Hepatocyte (in vitro differentiated cells): Measurements from ENCODE around the gene HS1BP3. TPM values are rescaled to one million over a fixed set of nuclear protein-coding genes. Genes with fewer than 3 reads are reported as not detected.

Source experiments
- DNase-seq: peaks from one replicate; pipeline ENCODE4 v3.0.0-alpha.2; 2016; ENCODE audit warnings: low spot score
- H2AFZ ChIP-seq: fragments of 200-600 bp; sonication (generic); 2 replicates; pipeline ENCODE4 v1.6.0; 2016; ENCODE audit warnings: antibody characterized with exemption, mild to moderate bottlenecking
- H3K27ac ChIP-seq: fragments of 200-600 bp; sonication (generic); 2 replicates; pipeline ENCODE4 v1.5.1; 2016; ENCODE audit warnings: mild to moderate bottlenecking
- H3K27me3 ChIP-seq: fragments of 200-600 bp; sonication (generic); 2 replicates; pipeline ENCODE4 v1.6.1; 2016
- H3K36me3 ChIP-seq: fragments of 200-600 bp; sonication (generic); replicated peaks from 2 replicates; pipeline ENCODE4 v1.5.1; 2016; ENCODE audit warnings: low read depth; ENCODE audit not compliant: insufficient read depth
- H3K4me1 ChIP-seq: fragments of 200-600 bp; sonication (generic); 2 replicates; pipeline ENCODE4 v1.5.1; 2016; ENCODE audit warnings: mild to moderate bottlenecking, moderate library complexity; ENCODE audit not compliant: insufficient read depth
- H3K4me2 ChIP-seq: fragments of 200-600 bp; sonication (generic); 2 replicates; pipeline ENCODE4 v1.6.0; 2016
- H3K4me3 ChIP-seq: fragments of 200-600 bp; sonication (generic); 2 replicates; pipeline ENCODE4 v1.5.1; 2016; ENCODE audit warnings: mild to moderate bottlenecking
- H3K79me2 ChIP-seq: fragments of 200-600 bp; sonication (generic); 2 replicates; pipeline ENCODE4 v1.6.0; 2017; ENCODE audit warnings: mild to moderate bottlenecking
- H3K9me2 ChIP-seq: fragments of 200-600 bp; sonication (generic); replicated peaks from 2 replicates; pipeline ENCODE4 v1.6.0; 2017; ENCODE audit warnings: mild to moderate bottlenecking; ENCODE audit not compliant: insufficient read depth
- H3K9me3 ChIP-seq: fragments of 200-600 bp; sonication (generic); 2 replicates; pipeline ENCODE4 v1.5.1; 2016; ENCODE audit warnings: low read depth, mild to moderate bottlenecking
- H4K20me1 ChIP-seq: fragments of 200-600 bp; sonication (generic); 2 replicates; pipeline ENCODE4 v1.6.0; 2016; ENCODE audit warnings: mild to moderate bottlenecking; ENCODE audit not compliant: insufficient read depth, poor library complexity, severe bottlenecking
- EZH2 ChIP-seq: fragments of 200-600 bp; sonication (generic); IDR thresholded peaks from 2 replicates; pipeline ENCODE4 v1.6.1; 2016; ENCODE audit warnings: antibody characterized with exemption, mild to moderate bottlenecking, borderline replicate concordance
- EZH2phosphoT487 ChIP-seq: fragments of 200-600 bp; sonication (generic); IDR thresholded peaks from one replicate; pipeline ENCODE4 v1.6.1; 2018; ENCODE audit warnings: antibody characterized with exemption, mild to moderate bottlenecking, low read depth, moderate library complexity; ENCODE audit not compliant: unreplicated experiment, severe bottlenecking
- WGBS: methylation state at CpG from one replicate; pipeline ENCODE4 v1.1.6; 2016; ENCODE audit warnings: low lambda C conversion rate; ENCODE audit errors: missing lambda C conversion rate; 5-methylcytosine and 5-hydroxymethylcytosine counted together
- polyA plus RNA-seq: library from polyadenylated mRNA; unstranded; fragments of >200 nt; fragmentation: Nextera tagmentation; extraction: Ambion mirVana; gene quantifications from 2 replicates; pipeline ENCODE4 v1.2.1, GENCODE V29; 2016
- total RNA-seq: library from RNA; depleted of rRNA; stranded (reverse); fragments of >200 nt; gene quantifications from 2 replicates; pipeline ENCODE4 v1.2.3, GENCODE V29; 2014
- TF ChIP-seq, protein P1 (sequence below): fragments of 200-600 bp; sonication (generic); IDR thresholded peaks from 2 replicates; pipeline ENCODE4 v1.5.1; 2016; ENCODE audit warnings: antibody characterized with exemption, mild to moderate bottlenecking; ENCODE audit not compliant: poor library complexity

The HS1BP3 gene
- total and polyA plus RNA-seq, 2 experiments from 2014 or later = 26.8 to 29.6 TPM

- WGBS = 87% methylated on average over 11 of the region's 11 CpGs
- H3K9me2 ChIP-seq = no peaks in the 10 kb centered on the region
- no peaks in the 10 kb centered on the region for H3K27me3 ChIP-seq
- no peaks in the 10 kb centered on the region for H4K20me1 ChIP-seq
- H3K4me2 ChIP-seq = no peak overlapping the region
- no peak overlapping the region for H3K27ac ChIP-seq
- H3K4me1 ChIP-seq = peaks cover 35% of the 10 kb centered on the region
- H3K4me3 ChIP-seq = no peak overlapping the region
- TF ChIP-seq EZH2phosphoT487 (no peak), EZH2 (no peak)
- TF ChIP-seq, protein P1, sequence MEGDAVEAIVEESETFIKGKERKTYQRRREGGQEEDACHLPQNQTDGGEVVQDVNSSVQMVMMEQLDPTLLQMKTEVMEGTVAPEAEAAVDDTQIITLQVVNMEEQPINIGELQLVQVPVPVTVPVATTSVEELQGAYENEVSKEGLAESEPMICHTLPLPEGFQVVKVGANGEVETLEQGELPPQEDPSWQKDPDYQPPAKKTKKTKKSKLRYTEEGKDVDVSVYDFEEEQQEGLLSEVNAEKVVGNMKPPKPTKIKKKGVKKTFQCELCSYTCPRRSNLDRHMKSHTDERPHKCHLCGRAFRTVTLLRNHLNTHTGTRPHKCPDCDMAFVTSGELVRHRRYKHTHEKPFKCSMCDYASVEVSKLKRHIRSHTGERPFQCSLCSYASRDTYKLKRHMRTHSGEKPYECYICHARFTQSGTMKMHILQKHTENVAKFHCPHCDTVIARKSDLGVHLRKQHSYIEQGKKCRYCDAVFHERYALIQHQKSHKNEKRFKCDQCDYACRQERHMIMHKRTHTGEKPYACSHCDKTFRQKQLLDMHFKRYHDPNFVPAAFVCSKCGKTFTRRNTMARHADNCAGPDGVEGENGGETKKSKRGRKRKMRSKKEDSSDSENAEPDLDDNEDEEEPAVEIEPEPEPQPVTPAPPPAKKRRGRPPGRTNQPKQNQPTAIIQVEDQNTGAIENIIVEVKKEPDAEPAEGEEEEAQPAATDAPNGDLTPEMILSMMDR = no peak
- H3K9me3 ChIP-seq = no peaks in the 10 kb centered on the region
- H3K79me2 ChIP-seq = no peaks in the 10 kb centered on the region
- no peak overlapping the region for H2AFZ ChIP-seq
- DNase-seq = no peak
- no peaks in the 10 kb centered on the region for H3K36me3 ChIP-seq
These were observed 60.0 kb downstream of the HS1BP3 start for GRCh38 chr2:20590704-20591515.

GRCh38 chr2:20589975-20590703 is 60.8 kb downstream of the HS1BP3 start:
- Histone ChIP-seq H3K4me1 (peaks cover 35% of the 10 kb centered on the region), H3K27ac (no peak overlapping the region), H3K4me2 (no peak overlapping the region)

DNA sequence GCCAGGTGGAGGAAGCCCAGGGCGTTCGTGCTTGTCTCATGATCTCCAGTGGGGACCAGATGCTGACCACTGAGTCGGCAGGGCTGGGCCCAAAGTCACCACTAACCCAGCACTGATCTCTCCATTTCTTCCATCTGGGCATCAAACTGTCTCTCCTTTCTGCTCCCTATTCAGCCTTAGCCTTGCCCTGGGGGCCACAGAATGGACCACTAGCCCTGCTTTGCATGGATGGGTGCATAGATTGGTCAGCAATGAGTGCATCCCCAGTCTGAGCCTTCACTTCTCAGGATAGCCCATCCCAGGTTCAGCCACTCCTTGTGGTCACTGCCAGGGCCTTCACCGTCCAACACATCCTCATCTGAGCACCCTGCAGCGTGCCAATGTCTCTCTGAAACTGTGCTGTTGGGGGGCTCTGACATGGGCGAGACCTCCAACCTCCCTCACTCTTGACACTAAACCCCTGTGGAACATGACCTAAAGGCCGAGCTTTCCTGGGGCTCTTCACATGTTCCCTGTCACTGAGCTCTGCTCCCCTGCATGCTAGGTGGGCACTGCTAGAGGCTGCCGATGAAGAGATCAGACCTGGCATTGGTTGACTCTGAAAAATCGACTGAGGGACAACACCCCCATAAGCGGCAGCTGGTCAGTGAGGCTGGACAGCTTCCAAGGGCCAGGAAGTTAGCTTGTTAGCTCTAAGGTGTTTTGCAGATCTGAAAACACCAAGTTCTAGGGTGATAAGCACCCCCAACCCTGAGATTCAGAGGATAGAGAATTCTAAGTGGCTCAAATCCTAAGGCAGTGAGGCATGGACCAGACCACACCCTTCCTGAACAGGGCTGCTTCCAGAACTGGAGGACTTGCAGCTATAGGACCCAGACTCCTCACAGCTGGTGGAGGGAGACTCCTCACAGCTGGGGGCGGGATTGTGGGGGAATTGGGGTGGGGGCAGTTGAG is 61.7 kb downstream of the HS1BP3 start:
- DNase-seq = no peak
- Histone ChIP-seq H3K36me3 (no peaks in the 10 kb centered on the region), H3K9me2 (no peaks in the 10 kb centered on the region), H3K27ac (no peak overlapping the region), H3K4me2 (no peak overlapping the region), H3K27me3 (no peaks in the 10 kb centered on the region), H2AFZ (no peak overlapping the region), H3K9me3 (no peaks in the 10 kb centered on the region), H3K4me3 (no peak overlapping the region), H4K20me1 (no peaks in the 10 kb centered on the region), H3K79me2 (no peaks in the 10 kb centered on the region), H3K4me1 (peaks cover 37% of the 10 kb centered on the region)
- WGBS = 85% methylated on average over 10 of the region's 11 CpGs
- no peak for TF ChIP-seq EZH2

More at GRCh38 chr2:20589975-20590703, 60.8 kb downstream of the HS1BP3 start:
- Histone ChIP-seq H3K27me3 (no peaks in the 10 kb centered on the region), H3K9me3 (no peaks in the 10 kb centered on the region), H3K36me3 (no peaks in the 10 kb centered on the region), H3K79me2 (no peaks in the 10 kb centered on the region), H3K9me2 (no peaks in the 10 kb centered on the region), H2AFZ (no peak overlapping the region), H3K4me3 (no peak overlapping the region), H4K20me1 (no peaks in the 10 kb centered on the region)
- no peak for DNase-seq
- 82% methylated on average over 14 of the region's 14 CpGs for WGBS
- no peak for TF ChIP-seq EZH2phosphoT487
- no peak for TF ChIP-seq EZH2
- TF ChIP-seq, protein P1 = no peak
